WTC11 (cell line): ENCODE data around the gene KRTAP10-6.
"Not testable (repeated sequence)": the region's sequence is repeated elsewhere in the genome, so short reads cannot be mapped to it uniquely, and the experiment has no call there.

ENCODE experiments used
- CBFB ChIP-seq: sonication (generic); formaldehyde crosslinking; IDR thresholded peaks from 2 replicates; pipeline ENCODE4 v1.8.1; 2022; ENCODE audit warnings: mild to moderate bottlenecking, low read depth, missing genetic modification reagents
- CREB1 ChIP-seq: sonication (generic); formaldehyde crosslinking; IDR thresholded peaks from 2 replicates; pipeline ENCODE4 v1.8.0; 2023; ENCODE audit warnings: mild to moderate bottlenecking, missing genetic modification reagents
- KAT7 ChIP-seq: sonication (generic); formaldehyde crosslinking; IDR thresholded peaks from 2 replicates; pipeline ENCODE4 v1.8.1; 2023; ENCODE audit warnings: missing genetic modification reagents, mild to moderate bottlenecking, borderline replicate concordance
- MAX ChIP-seq: sonication (generic); formaldehyde crosslinking; IDR thresholded peaks from 2 replicates; pipeline ENCODE4 v1.8.0; 2022; ENCODE audit warnings: mild to moderate bottlenecking, missing genetic modification reagents
- NFATC4 ChIP-seq: fragments of 250-450 bp; sonication (Bioruptor Pico); IDR thresholded peaks from 2 replicates; pipeline ENCODE4 v1.9.0; 2021; ENCODE audit warnings: mild to moderate bottlenecking
- NR1H2 ChIP-seq: sonication (generic); formaldehyde crosslinking; IDR thresholded peaks from 2 replicates; pipeline ENCODE4 v1.9.0; 2021; ENCODE audit warnings: mild to moderate bottlenecking, moderate library complexity, missing genetic modification reagents
- NR2C2 ChIP-seq: sonication (generic); formaldehyde crosslinking; IDR thresholded peaks from 2 replicates; pipeline ENCODE4 v1.8.0; 2022; ENCODE audit warnings: mild to moderate bottlenecking, missing genetic modification reagents
- ZNF423 ChIP-seq: fragments of 250-450 bp; sonication (Bioruptor Pico); IDR thresholded peaks from 2 replicates; pipeline ENCODE4 v2.1.2; 2022; ENCODE audit warnings: mild to moderate bottlenecking, moderate library complexity
- ZSCAN18 ChIP-seq: fragments of 250-450 bp; sonication (Bioruptor Pico); IDR thresholded peaks from 2 replicates; pipeline ENCODE4 v2.1.2; 2022; ENCODE audit warnings: mild to moderate bottlenecking, moderate library complexity
- TF ChIP-seq, protein P1 (sequence below): fragments of 200-600 bp; IDR thresholded peaks from 2 replicates; pipeline ENCODE4 v1.8.0; 2022; ENCODE audit warnings: antibody characterized with exemption
- TF ChIP-seq, protein P2 (sequence below): sonication (generic); formaldehyde crosslinking; IDR thresholded peaks from 2 replicates; pipeline ENCODE4 v1.8.1; 2023; ENCODE audit warnings: mild to moderate bottlenecking, missing genetic modification reagents, moderate library complexity
- TF ChIP-seq, protein P3 (sequence below): sonication (generic); formaldehyde crosslinking; IDR thresholded peaks from 2 replicates; pipeline ENCODE4 v1.8.0; 2022; ENCODE audit warnings: mild to moderate bottlenecking, missing genetic modification reagents

GRCh38 chr21:44600118-44600978, 8.0 kb upstream of the KRTAP10-6 start, which contains the start of gene KRTAP10-7:
- not testable (repeated sequence) for TF ChIP-seq NR2C2 (CRISPR knock-in tag); CREB1; NFATC4 (CRISPR knock-in tag); NR1H2 (CRISPR knock-in tag); ZSCAN18; KAT7; CBFB (CRISPR knock-in tag); MAX (CRISPR knock-in tag); ZNF423 (CRISPR knock-in tag)
- TF ChIP-seq, protein P1, sequence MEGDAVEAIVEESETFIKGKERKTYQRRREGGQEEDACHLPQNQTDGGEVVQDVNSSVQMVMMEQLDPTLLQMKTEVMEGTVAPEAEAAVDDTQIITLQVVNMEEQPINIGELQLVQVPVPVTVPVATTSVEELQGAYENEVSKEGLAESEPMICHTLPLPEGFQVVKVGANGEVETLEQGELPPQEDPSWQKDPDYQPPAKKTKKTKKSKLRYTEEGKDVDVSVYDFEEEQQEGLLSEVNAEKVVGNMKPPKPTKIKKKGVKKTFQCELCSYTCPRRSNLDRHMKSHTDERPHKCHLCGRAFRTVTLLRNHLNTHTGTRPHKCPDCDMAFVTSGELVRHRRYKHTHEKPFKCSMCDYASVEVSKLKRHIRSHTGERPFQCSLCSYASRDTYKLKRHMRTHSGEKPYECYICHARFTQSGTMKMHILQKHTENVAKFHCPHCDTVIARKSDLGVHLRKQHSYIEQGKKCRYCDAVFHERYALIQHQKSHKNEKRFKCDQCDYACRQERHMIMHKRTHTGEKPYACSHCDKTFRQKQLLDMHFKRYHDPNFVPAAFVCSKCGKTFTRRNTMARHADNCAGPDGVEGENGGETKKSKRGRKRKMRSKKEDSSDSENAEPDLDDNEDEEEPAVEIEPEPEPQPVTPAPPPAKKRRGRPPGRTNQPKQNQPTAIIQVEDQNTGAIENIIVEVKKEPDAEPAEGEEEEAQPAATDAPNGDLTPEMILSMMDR = not testable (repeated sequence)
- TF ChIP-seq, protein P2, sequence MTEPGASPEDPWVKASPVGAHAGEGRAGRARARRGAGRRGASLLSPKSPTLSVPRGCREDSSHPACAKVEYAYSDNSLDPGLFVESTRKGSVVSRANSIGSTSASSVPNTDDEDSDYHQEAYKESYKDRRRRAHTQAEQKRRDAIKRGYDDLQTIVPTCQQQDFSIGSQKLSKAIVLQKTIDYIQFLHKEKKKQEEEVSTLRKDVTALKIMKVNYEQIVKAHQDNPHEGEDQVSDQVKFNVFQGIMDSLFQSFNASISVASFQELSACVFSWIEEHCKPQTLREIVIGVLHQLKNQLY (CRISPR knock-in tag) = not testable (repeated sequence)
- TF ChIP-seq, protein P3, sequence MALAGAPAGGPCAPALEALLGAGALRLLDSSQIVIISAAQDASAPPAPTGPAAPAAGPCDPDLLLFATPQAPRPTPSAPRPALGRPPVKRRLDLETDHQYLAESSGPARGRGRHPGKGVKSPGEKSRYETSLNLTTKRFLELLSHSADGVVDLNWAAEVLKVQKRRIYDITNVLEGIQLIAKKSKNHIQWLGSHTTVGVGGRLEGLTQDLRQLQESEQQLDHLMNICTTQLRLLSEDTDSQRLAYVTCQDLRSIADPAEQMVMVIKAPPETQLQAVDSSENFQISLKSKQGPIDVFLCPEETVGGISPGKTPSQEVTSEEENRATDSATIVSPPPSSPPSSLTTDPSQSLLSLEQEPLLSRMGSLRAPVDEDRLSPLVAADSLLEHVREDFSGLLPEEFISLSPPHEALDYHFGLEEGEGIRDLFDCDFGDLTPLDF (CRISPR knock-in tag) = not testable (repeated sequence)
